MM.1S (cell line): ENCODE data around the gene PRR36.

ENCODE experiments used
- DNase-seq: peaks from one replicate; pipeline ENCODE4 v3.0.0-alpha.2; 2015
- H2AFZ ChIP-seq: fragments of 300-600 bp; sonication (generic); 2 replicates; pipeline ENCODE4 v1.6.0; 2016; ENCODE audit warnings: antibody characterized with exemption, low read length
- H3F3A ChIP-seq: fragments of 300-600 bp; sonication (generic); 2 replicates; pipeline ENCODE4 v1.6.1; 2016; ENCODE audit warnings: mild to moderate bottlenecking, antibody characterized with exemption, low read length, moderate library complexity, mixed read lengths; ENCODE audit not compliant: insufficient read depth
- H3K27ac ChIP-seq: fragments of 300-600 bp; sonication (generic); 2 replicates; pipeline ENCODE4 v1.5.1; 2016; ENCODE audit warnings: mild to moderate bottlenecking, low read length
- H3K27me3 ChIP-seq: fragments of 300-600 bp; sonication (generic); replicated peaks from 2 replicates; pipeline ENCODE4 v1.6.0; 2016; ENCODE audit warnings: low read length; ENCODE audit not compliant: insufficient read depth
- H3K36me3 ChIP-seq: fragments of 300-600 bp; sonication (generic); replicated peaks from 2 replicates; pipeline ENCODE4 v1.6.1; 2016; ENCODE audit warnings: mild to moderate bottlenecking, low read length, mixed read lengths; ENCODE audit not compliant: insufficient read depth
- H3K4me1 ChIP-seq: fragments of 300-600 bp; sonication (generic); 2 replicates; pipeline ENCODE4 v1.6.1; 2016; ENCODE audit warnings: low read length, mixed read lengths
- H3K4me2 ChIP-seq: fragments of 300-600 bp; sonication (generic); 2 replicates; pipeline ENCODE4 v1.6.0; 2016; ENCODE audit warnings: low read depth, low read length
- H3K4me3 ChIP-seq: fragments of 300-600 bp; sonication (generic); 2 replicates; pipeline ENCODE4 v1.5.1; 2016; ENCODE audit warnings: low read length, mixed read lengths
- H3K79me2 ChIP-seq: fragments of 300-600 bp; sonication (generic); 2 replicates; pipeline ENCODE4 v1.6.1; 2016; ENCODE audit warnings: mixed run types, low read length, mixed read lengths
- H3K9ac ChIP-seq: fragments of 300-600 bp; sonication (generic); 2 replicates; pipeline ENCODE4 v1.6.1; 2016; ENCODE audit warnings: low read length, mixed read lengths
- H3K9me2 ChIP-seq: fragments of 300-600 bp; sonication (generic); replicated peaks from 2 replicates; pipeline ENCODE4 v1.6.1; 2016; ENCODE audit warnings: mild to moderate bottlenecking, low read length, mixed read lengths; ENCODE audit not compliant: insufficient read depth
- H3K9me3 ChIP-seq: fragments of 300-600 bp; sonication (generic); replicated peaks from 2 replicates; pipeline ENCODE4 v1.6.1; 2016; ENCODE audit warnings: mild to moderate bottlenecking, low read length, mixed read lengths; ENCODE audit not compliant: insufficient read depth
- H4K20me1 ChIP-seq: fragments of 300-600 bp; sonication (generic); 2 replicates; pipeline ENCODE4 v1.6.1; 2016; ENCODE audit warnings: mild to moderate bottlenecking, low read length, moderate library complexity, mixed read lengths; ENCODE audit not compliant: insufficient read depth
- CTCF ChIP-seq: fragments of 300-600 bp; sonication (generic); IDR thresholded peaks from 2 replicates; pipeline ENCODE4 v1.5.1; 2016; ENCODE audit warnings: antibody characterized with exemption, low read length, mixed read lengths
- EZH2 ChIP-seq: fragments of 300-600 bp; sonication (generic); optimal IDR thresholded peaks from 2 replicates; pipeline ENCODE3; 2017; ENCODE audit warnings: low read depth, mild to moderate bottlenecking, antibody characterized with exemption, low read length, mixed read lengths
- EZH2phosphoT487 ChIP-seq: fragments of 300-600 bp; sonication (generic); IDR thresholded peaks from 2 replicates; pipeline ENCODE4 v1.6.1; 2018; ENCODE audit warnings: antibody characterized with exemption, low read length

The PRR36 gene

GRCh38 chr19:7850945-7851622 lies 23.1 kb downstream of the PRR36 start:
- TF ChIP-seq CTCF, result no peak
- no peak for TF ChIP-seq EZH2phosphoT487
- H3K9me3 ChIP-seq, result no peaks in the 10 kb centered on the region

GRCh38 chr19:7850000-7850813 lies 24.0 kb downstream of the PRR36 start:
- H3K27ac ChIP-seq, result no peak overlapping the region
- no peaks in the 10 kb centered on the region for H3K79me2 ChIP-seq
- no peaks in the 10 kb centered on the region for H3F3A ChIP-seq
- H3K4me3 ChIP-seq, result no peak overlapping the region
- H4K20me1 ChIP-seq, result no peaks in the 10 kb centered on the region
- H3K9ac ChIP-seq, result no peak overlapping the region
- 0 out of 2 replicates have a peak, but pooled peaks cover 3% of the 10 kb centered on the region for H3K4me1 ChIP-seq
- H3K9me3 ChIP-seq, result no peaks in the 10 kb centered on the region
- H2AFZ ChIP-seq, result no peak overlapping the region
- no peak for DNase-seq
- TF ChIP-seq EZH2phosphoT487 (no peak), EZH2 (no peak), CTCF (no peak)
- H3K4me2 ChIP-seq, result no peak overlapping the region
- peaks cover 14% of the 10 kb centered on the region for H3K27me3 ChIP-seq
- no peaks in the 10 kb centered on the region for H3K36me3 ChIP-seq
- no peaks in the 10 kb centered on the region for H3K9me2 ChIP-seq

More at GRCh38 chr19:7850945-7851622, 23.1 kb downstream of the PRR36 start:
- Histone ChIP-seq H3K4me2 (no peak overlapping the region), H4K20me1 (no peaks in the 10 kb centered on the region), H3K27me3 (peaks cover 21% of the 10 kb centered on the region), H3K36me3 (no peaks in the 10 kb centered on the region), H3F3A (no peaks in the 10 kb centered on the region), H2AFZ (no peak overlapping the region), H3K27ac (no peak overlapping the region), H3K9me2 (no peaks in the 10 kb centered on the region), H3K4me3 (no peak overlapping the region), H3K9ac (no peak overlapping the region), H3K4me1 (0 out of 2 replicates have a peak, but pooled peaks cover 3% of the 10 kb centered on the region), H3K79me2 (no peaks in the 10 kb centered on the region)
- DNase-seq, result no peak

GRCh38 chr19:7849631-7849999 lies 24.6 kb downstream of the PRR36 start:
- no peak overlapping the region for H2AFZ ChIP-seq
- no peak overlapping the region for H3K4me3 ChIP-seq
- no peaks in the 10 kb centered on the region for H3K9me3 ChIP-seq
- 0 out of 2 replicates have a peak, but pooled peaks cover 3% of the 10 kb centered on the region for H3K4me1 ChIP-seq
- H3K27ac ChIP-seq, result no peak overlapping the region
- H3K9ac ChIP-seq, result no peak overlapping the region
- no peaks in the 10 kb centered on the region for H3K9me2 ChIP-seq
- H3F3A ChIP-seq, result no peaks in the 10 kb centered on the region
- no peaks in the 10 kb centered on the region for H3K79me2 ChIP-seq
- H3K36me3 ChIP-seq, result no peaks in the 10 kb centered on the region
- peaks cover 14% of the 10 kb centered on the region for H3K27me3 ChIP-seq
- H4K20me1 ChIP-seq, result no peaks in the 10 kb centered on the region
- TF ChIP-seq EZH2phosphoT487, result no peak
- no peak for TF ChIP-seq CTCF
- TF ChIP-seq EZH2, result no peak
- DNase-seq, result no peak
- no peak overlapping the region for H3K4me2 ChIP-seq
